DMS 273 treated with DMSO at 0.1 percent for 48 hours (cell line): Measurements from ENCODE around the gene NCOA4.
"Not testable (repeated sequence)": the region's sequence is repeated elsewhere in the genome, so short reads cannot be mapped to it uniquely, and the experiment has no call there.

Source experiments
- DNase-seq: peaks from one replicate; lab custom pipeline; 2025; lab: John Stamatoyannopoulos, UW

NCOA4 gene

DNA sequence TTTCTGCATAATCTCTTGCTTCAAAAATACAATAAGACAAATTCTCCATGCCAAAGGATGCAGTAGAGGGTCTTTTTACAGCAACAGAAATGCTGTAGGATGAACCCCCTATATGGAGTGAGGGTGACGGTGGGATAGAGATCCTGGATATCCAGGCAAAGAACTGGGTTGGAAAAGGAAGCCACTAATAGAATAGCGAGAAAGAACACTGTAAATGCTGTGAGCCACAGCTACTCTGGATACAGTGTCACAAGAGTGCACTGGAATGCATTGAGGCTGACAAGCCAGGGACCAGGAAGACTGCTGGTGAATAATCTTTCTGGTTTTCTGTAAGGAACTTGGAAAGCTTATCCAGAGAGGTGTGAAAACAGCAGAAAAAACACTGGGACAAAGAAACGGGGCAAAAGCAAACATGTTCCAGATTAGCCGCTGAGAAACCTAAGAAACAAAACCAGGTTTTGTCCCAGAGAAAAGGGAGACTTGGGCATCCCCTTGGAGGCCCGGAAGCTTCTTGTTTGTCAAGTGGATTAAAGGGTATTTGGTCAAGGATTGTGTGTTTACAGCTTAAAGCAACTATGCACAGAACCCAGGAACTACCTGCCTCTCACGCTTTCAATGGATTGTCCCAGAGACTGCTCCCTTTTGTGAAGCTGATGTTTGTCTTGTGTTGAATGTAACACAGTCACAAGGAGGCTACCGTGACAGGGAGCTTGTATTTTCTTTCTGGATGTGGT, 21.8 kb upstream of the NCOA4 start:
- no peak for DNase-seq

DNA sequence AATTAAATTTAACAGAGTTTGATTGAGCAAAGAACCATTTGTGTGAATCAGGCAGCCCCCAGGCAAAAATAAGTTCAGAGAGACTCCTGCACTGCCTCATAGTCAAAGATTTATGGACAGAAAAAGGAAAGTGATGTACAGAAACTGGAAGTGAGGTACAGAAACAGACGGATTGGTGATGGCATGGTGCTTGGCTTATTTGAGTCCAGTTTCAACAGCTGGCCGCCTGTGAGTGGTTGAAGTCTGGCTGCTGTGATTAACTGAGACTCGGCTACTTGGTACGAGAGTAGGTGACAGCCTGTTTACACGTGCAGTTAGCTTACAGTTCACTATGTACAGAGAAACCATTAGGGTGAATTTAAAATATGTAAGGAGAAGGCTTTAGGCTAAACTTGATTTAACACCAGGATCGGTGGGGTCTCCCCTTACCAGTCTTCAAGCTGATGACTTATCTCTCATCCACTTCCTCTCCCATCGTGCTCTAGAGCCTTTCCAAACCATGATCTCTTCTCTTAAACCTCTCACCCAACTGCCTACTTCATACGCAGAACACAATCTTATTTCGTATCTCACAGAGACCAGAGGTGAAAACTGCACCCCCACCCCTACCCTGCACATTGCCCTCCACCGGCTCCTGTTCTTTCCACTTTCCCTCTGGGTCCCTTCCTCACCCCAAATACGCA, 20.7 kb upstream of the NCOA4 start:
- no peak for DNase-seq

DNA sequence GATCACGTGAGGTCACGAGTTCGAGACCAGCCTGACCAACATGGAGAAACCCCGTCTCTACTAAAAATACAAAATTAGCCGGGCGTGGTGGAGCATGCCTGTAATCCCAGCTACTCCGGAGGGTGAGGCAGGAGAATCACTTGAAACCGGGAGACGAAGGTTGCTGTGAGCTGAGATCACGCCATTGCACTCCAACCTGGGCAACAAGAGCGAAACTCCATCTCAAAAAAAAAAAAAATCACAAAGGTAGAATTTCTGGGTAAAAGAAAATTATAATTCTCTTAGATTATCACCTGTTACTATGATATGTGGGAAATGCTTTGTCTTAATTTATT, 19.0 kb upstream of the NCOA4 start:
- DNase-seq, result not testable (repeated sequence)

DNA sequence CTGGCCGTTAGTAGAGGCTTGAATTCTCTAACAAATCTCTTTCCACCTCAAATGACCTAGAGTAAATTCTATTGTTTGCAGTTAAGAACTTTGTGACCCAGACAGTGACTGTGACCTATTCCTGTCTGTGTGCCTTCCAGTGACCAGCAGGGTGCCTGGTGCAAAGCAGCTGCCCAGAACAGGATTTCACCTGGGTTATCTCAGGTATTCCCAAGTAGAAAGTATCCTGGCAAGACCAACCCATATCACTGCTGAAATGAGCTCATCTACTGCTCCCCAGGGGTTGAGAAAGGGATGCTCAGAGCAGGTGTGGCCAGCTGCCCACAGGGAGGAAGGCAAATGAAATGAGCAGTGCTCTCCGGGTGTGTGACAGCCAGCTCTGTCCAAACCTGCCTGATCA, 17.7 kb upstream of the NCOA4 start:
- no peak for DNase-seq

DNA sequence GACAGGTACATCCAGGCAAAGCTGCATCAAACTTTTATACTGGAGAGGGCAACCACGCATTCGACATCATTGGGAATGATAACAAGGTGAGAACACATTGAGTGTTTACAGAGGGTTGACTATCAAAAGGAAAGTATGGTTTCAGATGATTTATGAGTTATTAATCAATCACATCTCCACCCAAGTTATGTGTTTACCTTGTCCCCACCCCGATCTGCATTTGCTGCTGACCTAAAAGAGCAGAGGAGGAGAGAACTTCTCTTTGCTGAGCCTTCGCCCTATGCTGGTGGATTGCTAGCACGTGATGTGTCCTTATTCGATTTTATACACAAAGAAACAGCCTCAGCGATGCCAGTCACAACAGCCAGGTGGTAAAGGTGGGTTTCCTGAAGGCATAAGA, 15.8 kb upstream of the NCOA4 start, which contains the start of gene MSMB:
Gene MSMB (minus strand): TSS at position 9 of the 400 bp plus-strand sequence. CDS start 32 bp downstream, outside the sequence.
- no peak for DNase-seq

DNA sequence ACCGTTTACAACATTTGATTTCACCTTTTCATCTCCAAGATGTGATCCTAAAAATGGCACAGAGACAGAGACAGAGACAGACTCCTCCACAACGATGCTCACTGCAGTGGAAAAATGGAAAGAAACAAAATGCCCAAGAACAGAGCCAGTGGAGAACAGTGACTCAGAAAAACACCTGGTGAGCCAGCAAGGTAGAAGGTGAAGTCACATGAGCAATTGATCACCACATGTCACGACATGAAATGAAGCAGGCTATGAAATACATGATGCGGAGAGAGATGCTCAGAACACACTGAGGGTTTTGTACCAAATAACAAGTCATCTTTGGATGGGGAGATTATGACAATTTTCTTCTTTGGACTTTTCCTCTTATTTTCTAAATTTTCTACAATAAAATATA, 12.1 kb upstream of the NCOA4 start:
- DNase-seq, result no peak

DNA sequence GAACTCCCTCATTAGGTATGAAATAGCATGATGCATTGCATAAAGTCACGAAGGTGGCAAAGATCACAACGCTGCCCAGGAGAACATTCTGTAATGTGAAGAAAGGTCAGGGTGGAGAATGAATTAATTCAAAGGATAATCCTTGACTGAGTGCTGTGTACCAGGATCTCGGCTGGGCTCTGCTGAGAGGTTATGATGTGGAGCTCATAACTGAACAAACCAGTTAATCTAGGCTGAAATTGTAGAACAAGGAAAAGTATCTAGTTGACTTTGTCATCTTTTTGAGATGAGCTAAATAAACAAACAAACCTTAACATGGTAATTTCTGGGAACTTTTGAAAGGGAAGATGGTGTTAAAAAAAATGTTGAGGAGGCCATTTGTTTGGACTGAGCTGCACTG, 9.6 kb upstream of the NCOA4 start:
- DNase-seq, result no peak

DNA sequence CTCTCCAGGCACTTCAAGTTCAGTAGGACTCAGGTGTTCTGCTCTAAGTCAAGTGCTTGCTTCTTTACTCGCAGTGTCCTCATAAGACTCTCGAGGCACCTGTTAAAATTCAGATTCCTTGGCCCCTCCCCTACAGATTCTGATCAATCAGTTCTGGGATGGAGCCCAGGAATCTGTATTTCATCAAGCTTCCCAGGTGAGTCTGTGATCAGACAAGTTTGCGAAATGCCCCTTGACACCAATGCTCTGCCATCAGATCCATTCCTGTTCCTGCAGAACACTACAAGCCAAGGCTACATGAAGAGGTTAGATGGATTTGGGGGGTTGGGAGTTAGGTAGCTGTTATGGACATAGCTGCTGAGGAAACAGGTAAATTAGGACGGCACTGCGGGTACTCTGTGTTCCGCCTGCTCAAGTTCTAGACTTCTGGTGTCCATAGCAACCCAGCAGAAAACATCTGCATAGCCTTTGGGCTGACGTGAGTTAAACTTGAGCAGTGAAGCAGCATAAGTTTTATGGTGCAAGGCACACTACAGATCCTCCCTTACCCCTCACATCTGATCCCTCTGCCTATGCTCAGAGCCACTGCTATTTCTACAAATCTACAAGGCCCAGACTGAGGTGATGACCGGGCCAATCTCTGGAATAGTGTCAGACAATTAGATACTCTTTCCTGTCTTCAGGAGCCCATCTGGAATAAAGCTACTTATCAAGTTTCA, 6.8 kb upstream of the NCOA4 start:
- DNase-seq, result no peak

DNA sequence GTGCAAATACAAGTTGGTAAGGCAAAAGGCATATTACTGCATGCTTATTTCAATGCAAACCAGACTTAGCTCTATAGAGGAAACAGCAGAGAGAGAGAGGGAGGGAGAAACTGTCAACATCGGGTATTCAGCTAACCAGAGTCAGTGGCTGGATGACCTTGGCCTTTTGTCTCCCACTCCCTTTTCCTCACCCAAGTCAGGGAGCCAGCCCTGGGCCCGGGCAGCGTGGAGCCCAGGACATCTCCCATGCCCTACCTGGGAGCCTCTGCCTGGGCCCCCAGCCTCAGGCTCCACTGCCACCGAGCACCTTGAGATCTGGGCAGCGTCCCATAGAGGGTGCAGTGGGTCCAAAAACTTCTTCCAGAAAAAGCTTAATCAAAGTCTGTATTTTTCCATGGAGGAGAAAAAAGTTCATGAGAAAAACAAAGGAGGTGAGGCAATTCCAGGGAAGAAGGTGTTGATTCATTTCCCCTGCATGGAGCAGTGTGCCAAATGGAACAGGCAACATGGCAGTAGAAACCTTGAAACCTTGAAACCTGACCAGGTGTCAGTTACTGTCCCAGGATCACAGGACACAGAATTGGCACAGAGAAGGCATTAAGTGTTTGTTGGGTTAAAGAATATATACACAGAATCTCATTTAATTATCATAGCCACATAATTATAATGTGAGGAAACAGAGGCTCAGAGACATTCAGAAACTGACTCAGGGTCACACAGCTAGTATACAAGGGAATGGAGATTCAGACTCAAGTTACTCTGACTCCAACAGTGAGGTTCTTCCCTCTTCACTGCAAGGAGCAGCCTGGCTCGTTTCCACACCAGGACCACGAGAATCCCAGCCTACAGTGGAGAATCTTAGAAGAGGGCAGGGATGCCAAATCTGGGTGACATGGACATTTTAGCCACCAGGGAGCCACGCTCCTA, 5.8 kb upstream of the NCOA4 start:
- no peak for DNase-seq

DNA sequence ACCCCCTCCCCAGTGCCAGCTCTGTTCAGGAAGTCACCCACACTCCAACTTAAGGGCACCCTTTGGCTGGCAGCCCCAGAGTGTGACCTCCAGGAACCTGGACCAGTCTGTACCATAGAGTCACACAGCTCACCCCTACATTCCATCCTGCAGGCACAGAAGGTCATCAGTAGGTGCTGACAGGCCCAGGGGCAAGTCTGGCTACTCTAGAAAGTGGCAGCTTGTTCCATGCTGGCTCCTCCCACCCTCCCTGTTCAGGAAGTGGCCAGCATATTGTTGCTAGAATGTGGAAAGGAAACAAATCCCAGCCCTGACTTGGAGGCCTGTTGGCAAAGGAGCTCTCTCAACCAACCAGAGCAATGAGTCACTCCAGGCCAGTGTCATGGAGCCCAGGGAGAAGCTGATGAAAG, 3.2 kb upstream of the NCOA4 start:
- no peak for DNase-seq

DNA sequence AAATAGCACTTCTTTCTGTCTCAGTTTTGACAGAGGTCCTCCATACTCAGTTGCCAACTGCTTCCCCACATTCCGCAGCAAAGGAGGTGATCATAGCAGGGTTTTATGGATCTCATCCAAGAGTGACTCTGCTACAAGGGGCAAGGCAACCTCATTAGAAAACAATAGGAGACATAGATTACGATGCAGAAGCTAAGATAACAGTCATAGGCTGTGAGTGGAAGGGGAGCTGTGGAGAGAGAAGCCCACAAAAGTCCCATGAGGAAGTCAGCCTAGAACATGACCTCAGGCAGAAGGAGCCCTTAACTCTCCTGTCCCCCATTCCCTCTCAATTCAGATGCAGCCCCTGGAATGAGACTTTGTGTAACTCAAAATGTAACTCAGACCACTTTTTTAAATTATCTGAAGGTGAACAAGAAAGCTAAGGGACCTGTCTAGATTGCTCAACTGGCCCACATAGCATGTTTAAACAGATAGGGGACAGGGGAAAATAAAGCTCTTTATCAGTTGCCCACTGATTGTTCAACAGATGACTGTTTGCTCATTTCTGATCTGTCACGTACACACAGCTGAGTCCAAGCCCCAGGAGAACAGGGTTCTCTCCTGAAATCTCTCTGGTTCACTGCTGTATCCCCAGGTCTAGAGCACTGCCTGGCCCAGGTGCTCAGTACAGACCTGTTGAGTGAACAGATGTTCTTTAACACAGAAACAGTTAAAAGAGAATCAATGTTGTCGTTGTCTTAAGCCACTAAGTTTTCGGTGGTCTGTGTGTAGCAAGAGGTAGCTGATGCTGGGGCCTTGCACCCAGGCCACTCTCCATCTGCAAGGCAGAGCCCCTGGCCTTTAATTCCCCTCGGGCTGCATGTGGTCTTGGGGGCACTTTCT, 1.5 kb upstream of the NCOA4 start:
- no peak for DNase-seq

DNA sequence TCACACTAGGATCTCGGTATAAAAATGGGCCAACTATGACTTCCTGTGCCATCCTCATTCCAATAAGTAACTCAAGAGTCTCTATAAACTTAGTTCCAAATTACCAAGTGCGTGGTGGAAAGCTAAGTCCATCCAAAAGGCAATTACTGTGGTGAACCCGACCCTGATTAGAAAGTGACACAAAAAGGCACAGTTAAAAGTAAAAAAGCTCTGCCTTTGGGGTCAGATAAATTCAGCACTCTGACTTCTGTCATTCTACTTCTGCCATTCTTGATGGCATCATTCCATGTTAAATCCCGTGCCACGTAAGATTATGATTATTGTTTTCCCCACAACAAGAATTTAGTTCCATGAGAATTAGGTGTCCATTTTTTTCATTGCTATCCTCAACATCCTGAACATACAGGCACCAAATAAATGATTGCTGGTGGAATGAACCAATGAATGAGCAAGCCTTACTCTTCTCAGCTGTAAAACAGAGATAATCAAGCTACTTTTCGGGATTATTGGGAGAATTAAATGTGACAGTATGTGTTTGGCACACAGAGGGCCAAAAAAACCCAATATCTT, 877 bp downstream of the NCOA4 start:
- DNase-seq, result no peak

DNA sequence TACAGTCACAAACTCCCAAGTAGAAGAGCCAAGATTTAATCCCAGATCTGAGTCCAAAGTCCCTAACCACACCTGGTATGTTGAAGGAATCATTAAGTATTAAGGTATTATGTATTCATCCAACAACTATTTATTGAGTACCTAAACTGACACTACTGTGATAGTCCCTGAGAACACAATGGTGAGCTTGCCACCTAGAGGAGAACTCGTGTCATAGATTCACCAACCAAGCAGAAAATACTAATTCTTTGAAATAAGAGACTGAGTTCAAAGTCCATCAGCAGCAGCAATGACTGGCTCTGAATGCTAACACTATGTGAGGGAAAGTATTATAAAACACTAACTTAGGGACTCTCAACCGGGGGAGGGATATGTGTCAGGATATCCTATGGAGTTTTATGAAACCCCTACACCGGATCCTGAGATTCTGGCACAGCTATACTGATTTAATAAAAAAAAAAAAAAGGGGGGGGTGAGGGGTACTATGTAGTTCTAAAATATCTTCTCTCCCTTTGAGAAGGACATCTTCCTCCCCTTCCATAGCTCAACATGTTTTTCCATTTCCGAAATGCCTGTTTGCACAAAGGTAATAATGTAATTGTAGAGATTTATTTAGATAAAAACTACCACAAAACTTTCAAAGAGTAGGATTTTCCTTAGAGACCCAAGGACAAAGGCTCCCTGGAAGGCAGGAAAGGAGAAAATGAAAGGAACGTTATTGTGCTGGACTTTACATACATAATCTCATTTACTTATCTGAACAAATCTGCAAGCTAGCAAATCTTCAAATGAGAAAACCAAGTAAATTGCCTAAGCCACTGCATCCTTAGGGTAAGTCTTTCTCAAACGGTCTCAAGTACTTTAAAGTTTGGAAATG, 1.6 kb downstream of the NCOA4 start:
- no peak for DNase-seq

DNA sequence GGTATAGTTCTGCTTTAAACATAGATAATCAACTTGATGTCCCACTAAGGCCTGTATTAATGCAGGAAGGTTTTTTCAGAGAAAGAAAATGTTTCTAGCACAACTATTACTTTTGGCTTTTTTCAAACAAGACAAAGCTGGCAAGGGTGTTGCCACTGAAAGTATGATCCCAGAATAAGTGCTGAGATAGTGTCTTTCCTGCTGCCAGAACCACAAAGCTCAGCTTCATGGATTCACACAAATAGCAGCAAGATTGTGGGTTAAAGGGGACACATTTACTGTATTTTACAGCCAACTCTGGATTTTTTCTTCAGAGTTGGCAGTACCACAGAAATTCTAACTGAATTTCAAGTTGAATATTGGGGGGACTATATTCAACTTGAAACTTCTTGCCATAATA, 4.3 kb downstream of the NCOA4 start:
- no peak for DNase-seq

DNA sequence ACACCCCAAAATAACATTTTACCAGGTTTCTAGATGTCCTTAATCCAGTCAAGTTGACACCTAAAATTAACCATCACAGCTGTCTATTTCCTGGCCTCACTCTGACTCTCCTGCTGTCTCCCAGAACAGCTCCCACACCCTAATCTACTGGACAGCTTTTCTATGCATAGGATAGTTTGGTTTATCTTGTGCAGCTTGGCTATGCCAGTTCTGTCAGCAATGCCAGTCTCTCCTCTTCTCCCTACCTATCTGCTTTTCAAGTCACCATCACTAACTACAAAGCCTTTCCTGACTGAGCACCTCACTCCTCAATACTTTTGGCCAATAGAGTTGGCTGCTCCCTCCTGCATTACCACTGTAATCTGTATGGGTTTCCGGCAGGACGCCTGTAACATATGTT, 5.0 kb downstream of the NCOA4 start:
- DNase-seq, result no peak

DNA sequence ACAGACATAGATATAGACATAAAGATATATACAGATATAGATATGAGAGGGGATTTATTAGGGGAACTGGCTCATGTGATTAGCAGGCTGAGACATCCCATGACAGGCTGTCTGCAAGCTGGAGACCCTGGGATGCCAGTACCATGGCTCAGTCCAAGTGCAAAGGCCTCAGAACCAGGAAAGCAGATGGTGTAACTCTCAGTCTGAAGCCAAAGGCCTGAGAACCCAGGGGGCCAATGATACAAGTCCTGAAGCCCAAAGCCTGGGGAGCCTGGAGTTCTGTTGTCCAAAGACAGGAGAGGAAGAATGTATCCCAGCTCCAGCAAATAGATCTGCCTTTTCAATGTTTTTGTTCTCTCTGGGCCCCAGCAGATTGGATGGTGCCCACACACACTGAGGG, 5.5 kb downstream of the NCOA4 start:
- DNase-seq, result no peak

DNA sequence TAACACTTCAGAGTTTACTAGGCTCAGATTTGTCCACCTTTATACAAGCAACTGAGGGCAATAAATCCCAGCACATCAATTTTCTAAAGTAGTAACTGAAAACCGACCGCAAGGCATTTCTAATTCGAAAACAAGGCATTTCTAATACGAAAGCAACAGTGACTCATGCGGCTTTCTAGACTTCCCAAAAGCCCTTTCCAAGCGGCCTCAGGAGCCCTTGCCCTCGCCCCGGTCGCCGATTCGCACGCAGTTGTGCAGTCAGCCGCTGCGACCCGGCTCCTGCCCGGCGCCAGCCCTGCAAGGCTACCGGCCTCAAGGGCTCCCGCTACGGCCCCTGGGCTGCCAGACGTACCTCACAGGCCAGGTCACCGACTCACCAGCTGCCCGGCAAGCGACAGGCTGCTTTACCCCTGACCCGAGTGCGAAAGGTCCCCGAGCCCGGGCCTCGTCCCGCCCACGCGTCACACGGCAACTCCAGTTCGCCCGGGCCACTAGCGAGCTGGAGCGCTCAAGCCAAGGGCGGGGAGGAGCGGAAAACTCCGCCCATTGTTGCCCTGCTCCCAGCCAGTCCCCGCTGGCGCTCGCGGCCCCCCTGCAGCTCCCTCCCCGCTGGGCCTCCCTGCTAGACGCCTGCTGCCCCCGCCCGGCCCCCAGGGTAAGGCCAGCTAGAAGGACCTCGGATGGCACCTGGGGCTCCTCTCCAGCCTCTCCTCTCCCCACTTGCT, 7.3 kb downstream of the NCOA4 start:
- peak; percentile 14 for DNase-seq

DNA sequence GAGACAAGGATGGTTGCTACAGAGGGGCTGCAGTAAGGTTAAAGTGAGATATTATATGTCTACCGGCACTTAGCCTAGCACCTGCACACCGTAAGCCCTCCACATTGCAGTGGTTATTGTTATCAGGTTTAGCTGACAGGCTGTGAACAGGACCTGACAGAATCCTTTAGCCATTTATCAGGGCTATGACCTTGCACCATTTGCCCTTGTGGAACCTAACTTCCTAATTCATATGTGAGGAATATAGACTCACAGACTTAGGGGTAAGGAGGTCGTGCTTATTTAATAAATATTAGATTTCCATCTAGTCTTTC, 10.1 kb downstream of the NCOA4 start:
- no peak for DNase-seq
